Myometrial cell (primary cell): ENCODE data around the gene RASL10B. TPM values are rescaled to one million over a fixed set of nuclear protein-coding genes. Genes with fewer than 3 reads are reported as not detected.

Experiments
- total RNA-seq: library from RNA; depleted of rRNA; stranded (reverse); fragments of >200 nt; gene quantifications from 2 replicates; pipeline ENCODE4 v1.2.3, GENCODE V29; 2015

The RASL10B gene, protein sequence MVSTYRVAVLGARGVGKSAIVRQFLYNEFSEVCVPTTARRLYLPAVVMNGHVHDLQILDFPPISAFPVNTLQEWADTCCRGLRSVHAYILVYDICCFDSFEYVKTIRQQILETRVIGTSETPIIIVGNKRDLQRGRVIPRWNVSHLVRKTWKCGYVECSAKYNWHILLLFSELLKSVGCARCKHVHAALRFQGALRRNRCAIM
- 4.6 TPM in 2 replicates for total RNA-seq

DNA sequence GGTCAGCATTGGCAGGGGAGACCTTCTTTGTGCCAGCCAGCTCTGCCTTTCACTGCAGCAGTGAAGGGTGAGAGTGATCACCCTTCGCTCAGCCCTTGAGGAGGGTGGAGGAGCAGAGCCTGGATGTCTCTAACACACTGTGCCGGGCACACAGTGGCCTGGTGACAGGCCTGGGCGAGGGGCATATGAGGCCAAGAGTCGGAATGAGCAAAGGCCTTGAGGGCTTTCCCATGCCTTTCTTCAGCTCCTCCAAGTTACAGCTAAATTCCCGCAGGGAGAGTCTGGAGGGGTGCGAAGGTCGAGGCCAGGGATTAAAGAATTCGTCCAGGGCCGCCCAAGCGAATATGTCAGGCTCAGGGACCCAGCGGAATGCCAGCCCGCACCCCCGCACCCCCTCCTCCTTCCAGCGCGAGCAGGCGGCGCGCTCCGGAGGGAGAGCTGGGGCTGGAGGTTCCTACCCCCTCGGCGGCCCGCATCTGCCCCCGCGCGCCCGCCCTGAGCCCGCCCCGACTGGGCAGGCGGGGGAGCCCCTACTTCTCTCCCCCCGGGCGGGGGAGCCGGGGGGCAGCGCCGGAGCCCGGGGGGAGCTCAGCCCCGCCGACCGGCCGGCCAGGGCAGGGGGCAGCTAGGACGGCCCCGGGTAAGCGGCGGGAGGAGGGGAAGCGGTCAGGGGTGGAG lies at the start of gene RASL10B:
Gene RASL10B (plus strand): TSS at position 401 of the 678 bp plus-strand sequence. CDS start 3,546 bp downstream, outside the sequence.

DNA sequence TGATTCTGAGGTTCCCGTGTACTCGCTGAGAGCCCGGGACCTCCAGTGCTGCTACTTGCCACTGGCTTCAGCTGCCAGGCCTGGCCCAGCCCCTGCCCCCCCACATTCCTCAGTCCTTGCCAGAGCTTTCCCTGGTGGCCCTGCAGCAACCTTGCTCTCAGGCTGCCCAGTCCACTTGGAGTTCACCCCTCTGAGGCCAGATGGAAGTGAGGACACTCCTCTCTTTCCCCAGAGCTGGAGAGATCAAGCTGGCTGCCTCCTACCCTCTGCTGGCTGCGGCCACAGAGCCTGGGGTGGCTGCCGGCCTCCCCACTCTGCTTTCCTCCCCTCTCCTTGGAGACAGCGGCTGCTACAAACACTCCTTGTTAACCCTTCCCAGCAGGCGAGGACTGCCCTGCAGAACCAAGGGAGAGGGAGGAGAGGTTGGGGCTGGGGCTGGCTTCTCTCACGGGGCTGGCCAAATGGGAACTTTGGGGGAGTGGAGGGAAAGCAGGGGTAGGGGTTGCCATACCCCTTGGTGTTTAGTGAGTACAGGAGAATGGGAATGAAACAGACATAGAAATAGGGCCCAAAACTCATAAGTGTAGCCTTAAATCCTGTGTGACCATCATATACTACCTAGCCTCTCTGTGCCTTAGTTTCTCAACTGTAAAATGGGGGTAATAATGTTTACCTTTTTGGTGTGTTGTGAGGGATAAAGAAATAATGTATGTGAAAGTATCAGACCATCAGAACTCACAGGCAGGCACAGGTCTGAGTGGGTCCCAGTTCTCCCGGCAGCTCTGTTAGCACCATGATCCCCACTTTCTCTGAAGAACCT lies 21.7 kb downstream of the RASL10B start, which contains the start of gene GAS2L2:
Gene GAS2L2 (minus strand): TSS at position 295 of the 820 bp plus-strand sequence. CDS start 389 bp downstream, outside the sequence.

DNA sequence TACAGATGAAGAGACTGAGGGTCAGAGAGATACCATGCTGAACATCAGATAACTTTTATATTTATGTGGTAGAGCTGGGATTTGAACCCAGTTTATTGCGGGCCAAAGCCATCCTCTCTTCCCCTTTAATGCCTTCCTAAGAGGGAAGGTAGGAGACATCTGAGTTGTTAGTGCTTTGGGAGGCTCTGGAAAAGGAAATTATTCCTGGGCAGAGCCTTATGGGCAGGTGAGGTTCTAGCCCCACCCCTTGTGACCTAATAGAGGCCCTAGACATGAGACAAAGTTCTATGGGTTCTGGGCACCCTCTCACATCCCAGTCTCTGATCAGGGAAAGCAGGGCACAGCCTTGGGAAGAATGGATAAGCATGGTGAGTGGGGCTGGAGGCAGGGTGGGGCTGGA lies 29.1 kb downstream of the RASL10B start, which contains the start of gene C17orf50:
Gene C17orf50 (plus strand): TSS at position 301 of the 400 bp plus-strand sequence. CDS start 55 bp downstream, at position 356.

Other genes starting within 250 kb of the RASL10B start
- not detected in 2 replicates for gene SLFN12L, start 194.0 kb upstream of the RASL10B start, total RNA-seq
- not detected in 2 replicates for gene SLFN14, start 170.8 kb upstream of the RASL10B start, total RNA-seq
- gene PEX12, start 153.1 kb upstream of the RASL10B start, total RNA-seq, result 5.5 and 7.2 TPM in 2 replicates
- 81.6 and 104 TPM in 2 replicates for gene AP2B1, start 144.3 kb upstream of the RASL10B start, total RNA-seq
- not detected in 2 replicates for gene GAS2L2, start 21.6 kb downstream of the RASL10B start, total RNA-seq
- gene C17orf50, start 29.2 kb downstream of the RASL10B start, total RNA-seq, result not detected in 2 replicates
- gene MMP28, start 64.0 kb downstream of the RASL10B start, total RNA-seq, result 6.6 and 9.2 TPM in 2 replicates
- 24.3 and 25.4 TPM in 2 replicates for gene TAF15, start 77.8 kb downstream of the RASL10B start, total RNA-seq
- not detected in 2 replicates for gene HEATR9, start 137.3 kb downstream of the RASL10B start, total RNA-seq
- gene CCL5, start 148.7 kb downstream of the RASL10B start, total RNA-seq, result not detected in 2 replicates
- 0.53 and 0.58 TPM in 2 replicates for gene RDM1, start 199.1 kb downstream of the RASL10B start, total RNA-seq
- gene LYZL6, start 212.1 kb downstream of the RASL10B start, total RNA-seq, result not detected in 2 replicates
- not detected in 2 replicates for gene CCL16, start 249.9 kb downstream of the RASL10B start, total RNA-seq